Endodermal cell (in vitro differentiated cells): ENCODE measurements around the gene LCORL. TPM values are rescaled to one million over a fixed set of nuclear protein-coding genes. Genes with fewer than 3 reads are reported as not detected.
"Not testable (repeated sequence)": the region's sequence is repeated elsewhere in the genome, so short reads cannot be mapped to it uniquely, and the experiment has no call there.

Experiments
- DNase-seq: peaks from one replicate; pipeline ENCODE4 v3.0.0-alpha.2; 2017
- H3K27ac ChIP-seq: 2 replicates; pipeline ENCODE4 v1.5.1; 2013; ENCODE audit warnings: mild to moderate bottlenecking, low read depth, low read length, moderate library complexity
- H3K27me3 ChIP-seq: 2 replicates; pipeline ENCODE4 v1.6.1; 2013; ENCODE audit warnings: mild to moderate bottlenecking, low read length, moderate library complexity; ENCODE audit not compliant: insufficient read depth, control insufficient read depth, poor library complexity, severe bottlenecking
- H3K36me3 ChIP-seq: 2 replicates; pipeline ENCODE4 v1.7.0; 2013; ENCODE audit warnings: mild to moderate bottlenecking, low read length, moderate library complexity; ENCODE audit not compliant: control insufficient read depth, insufficient read depth
- H3K4me1 ChIP-seq: one replicate; pipeline ENCODE4 v1.7.0; 2013; ENCODE audit warnings: low read length; ENCODE audit not compliant: control insufficient read depth, insufficient read depth
- H3K4me3 ChIP-seq: 2 replicates; pipeline ENCODE4 v1.5.1; 2013; ENCODE audit warnings: mild to moderate bottlenecking, low read length, moderate library complexity
- H3K9ac ChIP-seq: 2 replicates; pipeline ENCODE4 v1.6.1; 2013; ENCODE audit warnings: mild to moderate bottlenecking, low read length, moderate library complexity; ENCODE audit not compliant: poor library complexity, severe bottlenecking; ENCODE audit errors: extremely low read depth
- H3K9me3 ChIP-seq: 2 replicates; pipeline ENCODE4 v1.6.1; 2013; ENCODE audit warnings: mild to moderate bottlenecking, low read length, moderate library complexity; ENCODE audit not compliant: control insufficient read depth
- H3K27ac Mint-ChIP-seq: 2 replicates; pipeline ENCODE4 v1.8.0; 2020; ENCODE audit warnings: mixed read lengths
- H3K27me3 Mint-ChIP-seq: 2 replicates; pipeline ENCODE4 v1.8.0; 2021; ENCODE audit warnings: mild to moderate bottlenecking, mixed read lengths; ENCODE audit not compliant: insufficient read depth
- H3K36me3 Mint-ChIP-seq: 2 replicates; pipeline ENCODE4 v1.8.0; 2020; ENCODE audit warnings: low read depth, mixed read lengths
- H3K4me1 Mint-ChIP-seq: 2 replicates; pipeline ENCODE4 v1.8.0; 2020; ENCODE audit warnings: mixed read lengths
- H3K4me3 Mint-ChIP-seq: 2 replicates; pipeline ENCODE4 v1.8.0; 2020; ENCODE audit warnings: mild to moderate bottlenecking, moderate library complexity, mixed read lengths
- H3K9me3 Mint-ChIP-seq: 2 replicates; pipeline ENCODE4 v1.8.0; 2020; ENCODE audit warnings: mild to moderate bottlenecking, mixed read lengths
- WGBS, 2 experiments: methylation state at CpG; one replicate each; pipeline versions ENCODE4 v1.1.5 to v1.1.7; 2013; ENCODE audit warnings: missing lambda C conversion rate in 2 of 2, mixed read lengths in 1 of 2; ENCODE audit not compliant: insufficient coverage in 1 of 2, insufficient read length in 1 of 2; 5-methylcytosine and 5-hydroxymethylcytosine counted together
- total RNA-seq, 2 donors: library from RNA; stranded (reverse); fragmentation: NEBNext Ultra II Directional in 1 of 2; extraction: Animal tissue kit (Norgen Biotek cat#: 25700) in 1 of 2; gene quantifications; 2 replicates in 1 of 2; 3 replicates in 1 of 2; pipeline ENCODE4 v1.2.1, GENCODE V29; 2021
- TF ChIP-seq, protein P1 (sequence below): fragments of 200-600 bp; sonication (generic); conservative IDR thresholded peaks from 2 replicates; pipeline ENCODE4 v1.5.0; 2021; ENCODE audit warnings: antibody characterized with exemption, mild to moderate bottlenecking

Gene LCORL
- total RNA-seq, 2 donors from 2014 or later, result 20.4 to 34.5 TPM

DNA sequence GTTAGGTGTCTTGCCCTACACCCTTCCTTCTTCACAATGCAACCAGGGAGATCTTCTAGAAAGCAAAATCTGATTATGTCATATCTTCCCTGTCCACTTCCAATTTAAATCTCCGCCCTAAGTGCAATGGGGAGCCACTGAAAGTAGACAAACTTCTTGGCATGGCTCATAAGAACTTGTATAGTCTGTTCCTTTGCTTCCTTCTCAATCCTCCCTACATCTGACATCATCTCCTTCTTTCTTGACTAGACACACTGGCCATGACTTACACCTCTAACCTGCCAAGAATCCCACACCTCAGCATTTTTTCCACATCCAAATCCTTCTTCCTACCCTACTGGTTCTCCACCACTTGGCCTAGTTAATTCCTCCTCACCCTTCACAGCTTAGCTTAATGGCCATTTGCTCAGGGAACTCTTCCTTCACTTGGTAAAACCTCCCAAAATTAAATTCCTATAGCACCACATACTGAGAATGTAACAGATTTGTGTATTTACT, 155.6 kb downstream of the LCORL start:
- TF ChIP-seq, protein P1, sequence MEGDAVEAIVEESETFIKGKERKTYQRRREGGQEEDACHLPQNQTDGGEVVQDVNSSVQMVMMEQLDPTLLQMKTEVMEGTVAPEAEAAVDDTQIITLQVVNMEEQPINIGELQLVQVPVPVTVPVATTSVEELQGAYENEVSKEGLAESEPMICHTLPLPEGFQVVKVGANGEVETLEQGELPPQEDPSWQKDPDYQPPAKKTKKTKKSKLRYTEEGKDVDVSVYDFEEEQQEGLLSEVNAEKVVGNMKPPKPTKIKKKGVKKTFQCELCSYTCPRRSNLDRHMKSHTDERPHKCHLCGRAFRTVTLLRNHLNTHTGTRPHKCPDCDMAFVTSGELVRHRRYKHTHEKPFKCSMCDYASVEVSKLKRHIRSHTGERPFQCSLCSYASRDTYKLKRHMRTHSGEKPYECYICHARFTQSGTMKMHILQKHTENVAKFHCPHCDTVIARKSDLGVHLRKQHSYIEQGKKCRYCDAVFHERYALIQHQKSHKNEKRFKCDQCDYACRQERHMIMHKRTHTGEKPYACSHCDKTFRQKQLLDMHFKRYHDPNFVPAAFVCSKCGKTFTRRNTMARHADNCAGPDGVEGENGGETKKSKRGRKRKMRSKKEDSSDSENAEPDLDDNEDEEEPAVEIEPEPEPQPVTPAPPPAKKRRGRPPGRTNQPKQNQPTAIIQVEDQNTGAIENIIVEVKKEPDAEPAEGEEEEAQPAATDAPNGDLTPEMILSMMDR, result no peak
- no peak overlapping the region for H3K4me3 ChIP-seq
- no peak overlapping the region for H3K27ac ChIP-seq
- no peak overlapping the region for H3K9ac ChIP-seq
- peaks cover 24% of the 10 kb centered on the region for H3K36me3 Mint-ChIP-seq
- H3K4me3 Mint-ChIP-seq, result no peak overlapping the region
- no peaks in the 10 kb centered on the region for H3K27me3 Mint-ChIP-seq
- WGBS, 2 experiments, result 94 to 100% methylated on average over 1 of the region's 1 CpG
- H3K27ac Mint-ChIP-seq, result no peak overlapping the region
- DNase-seq, result no peak
- H3K27me3 ChIP-seq, result no peaks in the 10 kb centered on the region
- H3K9me3 Mint-ChIP-seq, result peaks cover 34% of the 10 kb centered on the region
- no peaks in the 10 kb centered on the region for H3K4me1 ChIP-seq
- peaks cover 5% of the 10 kb centered on the region for H3K4me1 Mint-ChIP-seq
- H3K9me3 ChIP-seq, result peaks cover 27% of the 10 kb centered on the region
- no peaks in the 10 kb centered on the region for H3K36me3 ChIP-seq

- H3K27ac Mint-ChIP-seq, H3K27me3 ChIP-seq, H3K4me3 Mint-ChIP-seq, DNase-seq, H3K4me3 ChIP-seq, H3K4me1 ChIP-seq, H3K9ac ChIP-seq, H3K4me1 Mint-ChIP-seq, H3K27ac ChIP-seq, H3K36me3 ChIP-seq, H3K27me3 Mint-ChIP-seq: not testable (repeated sequence)
- peaks cover 40% of the 10 kb centered on the region for H3K9me3 Mint-ChIP-seq
- peaks cover 27% of the 10 kb centered on the region for H3K9me3 ChIP-seq
- H3K36me3 Mint-ChIP-seq, result peaks cover 29% of the 10 kb centered on the region
These were observed 159.6 kb downstream of the LCORL start for GRCh38 chr4:17861906-17862305.

DNA sequence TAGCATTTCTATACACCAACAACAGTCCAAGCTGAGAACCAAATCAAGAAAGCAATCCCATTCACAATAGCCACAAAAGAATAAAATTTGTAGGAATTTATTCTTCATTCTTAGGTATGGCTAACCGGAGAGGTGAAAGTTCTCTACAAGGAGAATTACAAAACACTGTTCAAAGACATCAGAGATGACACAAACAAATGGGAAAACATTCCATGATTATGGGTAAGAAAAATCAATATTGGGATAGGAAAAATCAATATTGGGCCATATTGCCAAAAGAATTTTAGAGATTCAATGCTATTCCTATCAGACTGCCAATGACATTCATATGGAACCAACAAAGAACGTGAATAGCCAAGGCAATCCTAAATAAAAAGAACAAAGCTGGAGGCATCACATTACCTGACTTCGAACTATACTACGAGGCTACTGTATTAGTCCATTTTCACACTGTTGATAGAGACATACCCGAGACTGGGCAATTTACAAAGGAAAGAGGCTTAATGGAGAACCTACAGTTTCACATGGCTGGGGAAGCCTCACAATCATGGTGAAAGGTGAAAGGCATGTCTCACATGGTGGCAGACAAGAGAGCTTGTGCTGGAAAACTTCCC, 161.7 kb downstream of the LCORL start:
- DNase-seq, result no peak
- WGBS, 2 experiments, result 93 to 100% methylated on average over 4 to 5 of the region's 5 CpGs
- peaks cover 40% of the 10 kb centered on the region for H3K9me3 Mint-ChIP-seq

More for the DNA sequence above, 161.7 kb downstream of the LCORL start:
- Mint-ChIP-seq H3K27ac (no peak overlapping the region), H3K27me3 (no peaks in the 10 kb centered on the region), H3K4me1 (peaks cover 9% of the 10 kb centered on the region), H3K36me3 (peaks cover 29% of the 10 kb centered on the region), H3K4me3 (no peak overlapping the region)
- H3K27ac ChIP-seq, result no peak overlapping the region
- no peak overlapping the region for H3K9ac ChIP-seq
- H3K4me1 ChIP-seq, result no peaks in the 10 kb centered on the region
- H3K27me3 ChIP-seq, result no peaks in the 10 kb centered on the region
- TF ChIP-seq, protein P1, result no peak
- no peak overlapping the region for H3K4me3 ChIP-seq
- no peaks in the 10 kb centered on the region for H3K36me3 ChIP-seq
- peaks cover 27% of the 10 kb centered on the region for H3K9me3 ChIP-seq
